GM23338 (cell line): ENCODE data around the gene SCAF8. TPM values are rescaled to one million over a fixed set of nuclear protein-coding genes. Genes with fewer than 3 reads are reported as not detected.

Source experiments
- ATAC-seq: fragments of 200-7000 bp; cut with Tn5 transposase; 3 replicates; pipeline ENCODE4 v1.9.1; 2020
- DNase-seq: peaks from one replicate; pipeline ENCODE4 v3.0.0-alpha.2; 2015; ENCODE audit warnings: low spot score
- H2AFZ ChIP-seq: fragments of 200-600 bp; sonication (generic); 2 replicates; pipeline ENCODE4 v1.8.0; 2016; ENCODE audit warnings: antibody characterized with exemption, mild to moderate bottlenecking, moderate library complexity
- H3F3A ChIP-seq: fragments of 200-600 bp; sonication (generic); replicated peaks from 2 replicates; pipeline ENCODE4 v1.8.0; 2017; ENCODE audit warnings: antibody characterized with exemption, mixed run types, low read depth
- H3K27ac ChIP-seq: fragments of 200-600 bp; sonication (generic); 2 replicates; pipeline ENCODE4 v1.6.1; 2016; ENCODE audit warnings: low read depth
- H3K27me3 ChIP-seq: fragments of 200-600 bp; sonication (generic); 2 replicates; pipeline ENCODE4 v1.8.0; 2016; ENCODE audit warnings: mild to moderate bottlenecking, mixed run types, moderate library complexity; ENCODE audit not compliant: insufficient read depth
- H3K36me3 ChIP-seq: fragments of 200-600 bp; sonication (generic); 2 replicates; pipeline ENCODE4 v1.8.0; 2016; ENCODE audit warnings: mild to moderate bottlenecking; ENCODE audit not compliant: insufficient read depth
- H3K4me1 ChIP-seq: fragments of 200-600 bp; sonication (generic); 2 replicates; pipeline ENCODE4 v1.8.0; 2016; ENCODE audit warnings: mild to moderate bottlenecking, moderate library complexity; ENCODE audit not compliant: insufficient read depth
- H3K4me2 ChIP-seq: fragments of 200-600 bp; sonication (generic); 2 replicates; pipeline ENCODE4 v1.7.1; 2017; ENCODE audit warnings: mixed run types
- H3K4me3 ChIP-seq: fragments of 200-600 bp; sonication (generic); 2 replicates; pipeline ENCODE4 v1.6.1; 2016; ENCODE audit warnings: mixed run types
- H3K79me2 ChIP-seq: fragments of 200-600 bp; sonication (generic); replicated peaks from 2 replicates; pipeline ENCODE4 v1.8.0; 2017; ENCODE audit warnings: mild to moderate bottlenecking; ENCODE audit not compliant: insufficient read depth
- H3K9me2 ChIP-seq: fragments of 200-600 bp; sonication (generic); 2 replicates; pipeline ENCODE4 v1.8.0; 2017; ENCODE audit not compliant: insufficient read depth
- H4K20me1 ChIP-seq: fragments of 200-600 bp; sonication (generic); replicated peaks from 2 replicates; pipeline ENCODE4 v1.8.0; 2017; ENCODE audit warnings: mild to moderate bottlenecking; ENCODE audit not compliant: insufficient read depth
- H3K27ac Mint-ChIP-seq: 2 replicates; pipeline ENCODE4 v1.8.0; 2020; ENCODE audit warnings: inconsistent platforms, mild to moderate bottlenecking, moderate library complexity, mixed read lengths
- H3K27me3 Mint-ChIP-seq: 3 replicates; pipeline ENCODE4 v1.8.0; 2022; ENCODE audit warnings: low read depth, mild to moderate bottlenecking, moderate library complexity, mixed read lengths, inconsistent platforms; ENCODE audit not compliant: insufficient read depth, poor library complexity
- H3K36me3 Mint-ChIP-seq: 3 replicates; pipeline ENCODE4 v1.8.0; 2021; ENCODE audit warnings: low read depth, mild to moderate bottlenecking, inconsistent platforms, moderate library complexity, mixed read lengths
- H3K4me1 Mint-ChIP-seq: 3 replicates; pipeline ENCODE4 v1.8.0; 2020; ENCODE audit warnings: mild to moderate bottlenecking, inconsistent platforms, mixed read lengths
- H3K4me3 Mint-ChIP-seq: 3 replicates; pipeline ENCODE4 v1.8.0; 2021; ENCODE audit warnings: moderate library complexity, mild to moderate bottlenecking, inconsistent platforms, mixed read lengths
- H3K9me3 Mint-ChIP-seq: 3 replicates; pipeline ENCODE4 v1.8.0; 2020; ENCODE audit warnings: moderate library complexity, mild to moderate bottlenecking, inconsistent platforms, mixed read lengths
- CREB1 ChIP-seq: fragments of 250-450 bp; sonication (Bioruptor Pico); IDR thresholded peaks from 2 replicates; pipeline ENCODE4 v1.5.0; 2020; ENCODE audit warnings: low read depth, mild to moderate bottlenecking, moderate library complexity
- EZH2phosphoT487 ChIP-seq: fragments of 200-600 bp; sonication (generic); IDR thresholded peaks from one replicate; pipeline ENCODE4 v1.8.1; 2018; ENCODE audit warnings: antibody characterized with exemption; ENCODE audit not compliant: unreplicated experiment
- JUNB ChIP-seq: IDR thresholded peaks from one replicate; pipeline ENCODE4 v1.6.1; 2016; ENCODE audit warnings: antibody characterized with exemption; ENCODE audit not compliant: unreplicated experiment
- NANOG ChIP-seq: IDR thresholded peaks from 2 replicates; pipeline ENCODE4 v1.6.1; 2016; ENCODE audit warnings: antibody characterized with exemption, borderline replicate concordance
- POLR2AphosphoS5 ChIP-seq: IDR thresholded peaks from 2 replicates; pipeline ENCODE4 v1.6.1; 2016; ENCODE audit warnings: antibody characterized with exemption, low read depth
- STAT1 ChIP-seq: IDR thresholded peaks from one replicate; pipeline ENCODE4 v1.6.1; 2016; ENCODE audit warnings: antibody characterized with exemption; ENCODE audit not compliant: unreplicated experiment
- ZNF114 ChIP-seq: fragments of 250-450 bp; sonication (Bioruptor Pico); IDR thresholded peaks from 2 replicates; pipeline ENCODE4 v1.5.0; 2020; ENCODE audit warnings: mild to moderate bottlenecking, moderate library complexity
- ZNF331 ChIP-seq: fragments of 250-450 bp; sonication (Bioruptor Pico); IDR thresholded peaks from 2 replicates; pipeline ENCODE4 v1.5.0; 2020; ENCODE audit warnings: low read depth, mild to moderate bottlenecking, moderate library complexity
- polyA plus RNA-seq: library from polyadenylated mRNA; unstranded; fragments of >200 nt; fragmentation: Nextera tagmentation; extraction: Ambion mirVana; gene quantifications from 2 replicates; pipeline ENCODE4 v1.2.1, GENCODE V29; 2016
- total RNA-seq: library from RNA; depleted of rRNA; stranded (reverse); fragments of >200 nt; shearing (Covaris generic); gene quantifications from 2 replicates; pipeline ENCODE4 v1.2.3, GENCODE V29; 2014
- TF ChIP-seq, protein P1 (sequence below): IDR thresholded peaks from 2 replicates; pipeline ENCODE4 v1.6.1; 2016; ENCODE audit warnings: antibody characterized with exemption
- TF ChIP-seq, protein P2 (sequence below): fragments of 250-450 bp; sonication (Bioruptor Pico); IDR thresholded peaks from 2 replicates; pipeline ENCODE4 v1.5.0; 2020; ENCODE audit warnings: mild to moderate bottlenecking, moderate library complexity

Gene SCAF8
- total and polyA plus RNA-seq, 2 experiments from 2014 or later, result 13.8 to 37.9 TPM

- TF ChIP-seq, protein P1, sequence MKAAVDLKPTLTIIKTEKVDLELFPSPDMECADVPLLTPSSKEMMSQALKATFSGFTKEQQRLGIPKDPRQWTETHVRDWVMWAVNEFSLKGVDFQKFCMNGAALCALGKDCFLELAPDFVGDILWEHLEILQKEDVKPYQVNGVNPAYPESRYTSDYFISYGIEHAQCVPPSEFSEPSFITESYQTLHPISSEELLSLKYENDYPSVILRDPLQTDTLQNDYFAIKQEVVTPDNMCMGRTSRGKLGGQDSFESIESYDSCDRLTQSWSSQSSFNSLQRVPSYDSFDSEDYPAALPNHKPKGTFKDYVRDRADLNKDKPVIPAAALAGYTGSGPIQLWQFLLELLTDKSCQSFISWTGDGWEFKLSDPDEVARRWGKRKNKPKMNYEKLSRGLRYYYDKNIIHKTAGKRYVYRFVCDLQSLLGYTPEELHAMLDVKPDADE, result no peak
- TF ChIP-seq JUNB (no peak), NANOG (no peak), EZH2phosphoT487 (no peak)
Measured at GRCh38 chr6:154737424-154737823, 4.2 kb downstream of the SCAF8 start (continued).

DNA sequence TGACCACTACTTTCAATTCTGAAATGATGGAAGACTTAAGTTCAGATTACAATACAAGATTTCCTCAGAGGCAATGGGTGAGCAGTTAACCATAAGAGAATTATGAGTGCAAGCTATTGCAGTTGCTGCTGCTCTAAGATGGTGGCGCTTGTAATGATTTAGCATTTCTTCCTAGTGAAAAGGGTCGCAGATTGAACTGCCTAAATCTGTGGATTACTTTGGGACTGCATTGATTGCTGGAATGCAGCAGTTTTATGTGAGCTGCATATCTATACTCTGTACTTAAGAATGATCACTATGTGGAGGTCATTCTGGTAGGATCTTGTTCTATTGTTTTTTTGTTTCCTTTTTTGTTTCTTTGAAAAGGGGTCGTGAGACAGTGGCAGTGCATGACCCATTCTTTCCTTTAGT, 5.3 kb downstream of the SCAF8 start:
- peak overlapping the region; percentile 34 for H3K4me3 ChIP-seq
- peaks cover 32% of the 10 kb centered on the region for H3K36me3 Mint-ChIP-seq
- no peaks in the 10 kb centered on the region for H3K9me2 ChIP-seq
- peaks cover 46% of the 10 kb centered on the region for H3K4me1 ChIP-seq
- H3K36me3 ChIP-seq, result no peaks in the 10 kb centered on the region
- H3K79me2 ChIP-seq, result peaks cover 94% of the 10 kb centered on the region
- peak overlapping the region; percentile 70 for H3K27ac ChIP-seq
- peaks cover 46% of the 10 kb centered on the region for H3K4me1 Mint-ChIP-seq
- DNase-seq (peak; percentile 60), ATAC-seq (no peak)
- H3K27me3 Mint-ChIP-seq, result peaks cover 8% of the 10 kb centered on the region
- H2AFZ ChIP-seq, result no peak overlapping the region
- H3K27ac Mint-ChIP-seq, result peak overlapping the region; percentile 82
- no peaks in the 10 kb centered on the region for H3K27me3 ChIP-seq
- peak overlapping the region; percentile 42 for H3K4me2 ChIP-seq
- H3F3A ChIP-seq, result no peaks in the 10 kb centered on the region
- H3K4me3 Mint-ChIP-seq, result peak overlapping the region; percentile 19
- TF ChIP-seq ZNF331 (no peak), NANOG (0 out of 2 replicates have a peak, but pooled peaks have one; percentile 8), POLR2AphosphoS5 (no peak)
- H3K9me3 Mint-ChIP-seq, result peaks cover 3% of the 10 kb centered on the region; the same call in 1 of the 3 replicates
- H4K20me1 ChIP-seq, result peaks cover 22% of the 10 kb centered on the region; the same call in 1 of the 2 replicates

GRCh38 chr6:154740658-154741057, 7.4 kb downstream of the SCAF8 start:
- Histone ChIP-seq H3K79me2 (peaks cover 100% of the 10 kb centered on the region), H3K4me1 (peaks cover 46% of the 10 kb centered on the region), H3K4me2 (no peak overlapping the region), H3K36me3 (no peaks in the 10 kb centered on the region), H3K27ac (no peak overlapping the region), H3K27me3 (no peaks in the 10 kb centered on the region), H2AFZ (no peak overlapping the region), H3K4me3 (no peak overlapping the region), H4K20me1 (peaks cover 26% of the 10 kb centered on the region), H3F3A (no peaks in the 10 kb centered on the region), H3K9me2 (no peaks in the 10 kb centered on the region)
- no peak overlapping the region for H3K27ac Mint-ChIP-seq
- peaks cover 40% of the 10 kb centered on the region for H3K4me1 Mint-ChIP-seq
- H3K4me3 Mint-ChIP-seq, result no peak overlapping the region
- ATAC-seq (no peak), DNase-seq (no peak)
- no peaks in the 10 kb centered on the region for H3K9me3 Mint-ChIP-seq
- peaks cover 3% of the 10 kb centered on the region for H3K27me3 Mint-ChIP-seq
- H3K36me3 Mint-ChIP-seq, result peaks cover 24% of the 10 kb centered on the region; the same call in 2 of the 3 replicates
- TF ChIP-seq STAT1 (no peak), CREB1 (no peak), ZNF114 (CRISPR knock-in tag) (no peak), EZH2phosphoT487 (no peak), ZNF331 (no peak), POLR2AphosphoS5 (no peak)
- TF ChIP-seq, protein P2, sequence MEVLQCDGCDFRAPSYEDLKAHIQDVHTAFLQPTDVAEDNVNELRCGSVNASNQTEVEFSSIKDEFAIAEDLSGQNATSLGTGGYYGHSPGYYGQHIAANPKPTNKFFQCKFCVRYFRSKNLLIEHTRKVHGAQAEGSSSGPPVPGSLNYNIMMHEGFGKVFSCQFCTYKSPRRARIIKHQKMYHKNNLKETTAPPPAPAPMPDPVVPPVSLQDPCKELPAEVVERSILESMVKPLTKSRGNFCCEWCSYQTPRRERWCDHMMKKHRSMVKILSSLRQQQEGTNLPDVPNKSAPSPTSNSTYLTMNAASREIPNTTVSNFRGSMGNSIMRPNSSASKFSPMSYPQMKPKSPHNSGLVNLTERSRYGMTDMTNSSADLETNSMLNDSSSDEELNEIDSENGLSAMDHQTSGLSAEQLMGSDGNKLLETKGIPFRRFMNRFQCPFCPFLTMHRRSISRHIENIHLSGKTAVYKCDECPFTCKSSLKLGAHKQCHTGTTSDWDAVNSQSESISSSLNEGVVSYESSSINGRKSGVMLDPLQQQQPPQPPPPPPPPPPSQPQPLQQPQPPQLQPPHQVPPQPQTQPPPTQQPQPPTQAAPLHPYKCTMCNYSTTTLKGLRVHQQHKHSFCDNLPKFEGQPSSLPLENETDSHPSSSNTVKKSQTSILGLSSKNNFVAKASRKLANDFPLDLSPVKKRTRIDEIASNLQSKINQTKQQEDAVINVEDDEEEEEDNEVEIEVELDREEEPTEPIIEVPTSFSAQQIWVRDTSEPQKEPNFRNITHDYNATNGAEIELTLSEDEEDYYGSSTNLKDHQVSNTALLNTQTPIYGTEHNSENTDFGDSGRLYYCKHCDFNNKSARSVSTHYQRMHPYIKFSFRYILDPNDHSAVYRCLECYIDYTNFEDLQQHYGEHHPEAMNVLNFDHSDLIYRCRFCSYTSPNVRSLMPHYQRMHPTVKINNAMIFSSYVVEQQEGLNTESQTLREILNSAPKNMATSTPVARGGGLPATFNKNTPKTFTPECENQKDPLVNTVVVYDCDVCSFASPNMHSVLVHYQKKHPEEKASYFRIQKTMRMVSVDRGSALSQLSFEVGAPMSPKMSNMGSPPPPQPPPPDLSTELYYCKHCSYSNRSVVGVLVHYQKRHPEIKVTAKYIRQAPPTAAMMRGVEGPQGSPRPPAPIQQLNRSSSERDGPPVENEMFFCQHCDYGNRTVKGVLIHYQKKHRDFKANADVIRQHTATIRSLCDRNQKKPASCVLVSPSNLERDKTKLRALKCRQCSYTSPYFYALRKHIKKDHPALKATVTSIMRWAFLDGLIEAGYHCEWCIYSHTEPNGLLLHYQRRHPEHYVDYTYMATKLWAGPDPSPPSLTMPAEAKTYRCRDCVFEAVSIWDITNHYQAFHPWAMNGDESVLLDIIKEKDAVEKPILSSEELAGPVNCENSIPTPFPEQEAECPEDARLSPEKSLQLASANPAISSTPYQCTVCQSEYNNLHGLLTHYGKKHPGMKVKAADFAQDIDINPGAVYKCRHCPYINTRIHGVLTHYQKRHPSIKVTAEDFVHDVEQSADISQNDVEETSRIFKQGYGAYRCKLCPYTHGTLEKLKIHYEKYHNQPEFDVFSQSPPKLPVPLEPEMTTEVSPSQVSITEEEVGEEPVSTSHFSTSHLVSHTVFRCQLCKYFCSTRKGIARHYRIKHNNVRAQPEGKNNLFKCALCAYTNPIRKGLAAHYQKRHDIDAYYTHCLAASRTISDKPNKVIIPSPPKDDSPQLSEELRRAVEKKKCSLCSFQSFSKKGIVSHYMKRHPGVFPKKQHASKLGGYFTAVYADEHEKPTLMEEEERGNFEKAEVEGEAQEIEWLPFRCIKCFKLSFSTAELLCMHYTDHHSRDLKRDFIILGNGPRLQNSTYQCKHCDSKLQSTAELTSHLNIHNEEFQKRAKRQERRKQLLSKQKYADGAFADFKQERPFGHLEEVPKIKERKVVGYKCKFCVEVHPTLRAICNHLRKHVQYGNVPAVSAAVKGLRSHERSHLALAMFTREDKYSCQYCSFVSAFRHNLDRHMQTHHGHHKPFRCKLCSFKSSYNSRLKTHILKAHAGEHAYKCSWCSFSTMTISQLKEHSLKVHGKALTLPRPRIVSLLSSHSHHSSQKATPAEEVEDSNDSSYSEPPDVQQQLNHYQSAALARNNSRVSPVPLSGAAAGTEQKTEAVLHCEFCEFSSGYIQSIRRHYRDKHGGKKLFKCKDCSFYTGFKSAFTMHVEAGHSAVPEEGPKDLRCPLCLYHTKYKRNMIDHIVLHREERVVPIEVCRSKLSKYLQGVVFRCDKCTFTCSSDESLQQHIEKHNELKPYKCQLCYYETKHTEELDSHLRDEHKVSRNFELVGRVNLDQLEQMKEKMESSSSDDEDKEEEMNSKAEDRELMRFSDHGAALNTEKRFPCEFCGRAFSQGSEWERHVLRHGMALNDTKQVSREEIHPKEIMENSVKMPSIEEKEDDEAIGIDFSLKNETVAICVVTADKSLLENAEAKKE (CRISPR knock-in tag), result no peak
- TF ChIP-seq, protein P1, result no peak
